GM04503 (cell line): ENCODE data around the gene PTPRK.

ENCODE experiments used
- DNase-seq: peaks from one replicate; pipeline ENCODE4 v3.0.0-alpha.2; 2012; ENCODE audit warnings: low read depth

The PTPRK gene

DNA sequence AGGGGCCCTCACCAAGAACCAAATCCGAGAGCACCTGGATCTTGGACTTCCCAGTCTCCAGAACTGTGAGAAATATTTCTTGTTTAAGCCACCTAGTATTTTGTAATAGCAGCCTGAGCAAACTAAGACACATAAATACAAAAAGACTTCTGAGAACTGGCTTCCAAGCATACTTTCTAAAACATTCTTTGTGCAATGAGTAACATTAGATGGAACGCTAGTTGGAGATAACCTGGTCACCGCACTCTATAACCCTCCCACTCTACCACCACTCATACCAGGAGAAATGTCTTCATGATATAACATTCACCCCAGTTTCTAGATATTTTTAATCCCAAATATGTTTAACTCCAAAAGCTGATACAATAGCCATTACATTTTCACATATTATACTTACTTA is 450.0 kb downstream of the PTPRK start:
- DNase-seq: no peak

DNA sequence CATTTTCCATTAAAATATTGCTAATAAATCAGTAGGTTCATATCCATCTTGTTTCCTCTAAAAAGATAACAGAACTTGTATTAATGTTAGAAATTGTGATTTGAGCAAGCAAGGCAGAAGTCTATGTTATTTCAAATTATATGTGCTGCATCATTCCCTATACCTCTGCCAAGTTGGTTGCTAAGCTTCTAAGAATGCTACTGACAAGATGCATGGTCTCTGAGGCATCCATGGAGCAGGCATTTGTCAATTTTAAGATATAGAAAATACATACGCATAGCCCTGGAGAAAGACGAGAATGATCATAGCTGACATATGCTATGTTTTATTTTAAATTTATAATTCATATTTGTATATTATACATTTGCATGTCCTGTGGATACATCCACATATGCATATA is 451.2 kb downstream of the PTPRK start:
- no peak for DNase-seq

DNA sequence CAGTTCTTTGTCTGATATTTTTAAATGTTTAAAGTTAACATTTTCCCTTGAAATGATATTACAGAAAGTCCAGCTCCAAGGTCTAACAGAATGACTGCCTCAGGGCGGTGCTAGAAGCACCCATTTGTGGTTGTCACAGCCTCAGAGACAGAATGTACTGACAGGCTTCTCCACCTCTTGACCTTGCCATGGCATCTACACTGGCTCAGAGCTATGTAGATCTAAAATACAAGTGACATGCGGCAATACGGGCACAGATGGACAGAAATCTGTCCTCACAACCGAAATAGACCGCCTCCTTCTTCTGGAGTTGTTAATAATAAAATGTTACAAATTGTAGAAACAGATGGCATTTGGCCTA is 452.3 kb downstream of the PTPRK start:
- DNase-seq: no peak

DNA sequence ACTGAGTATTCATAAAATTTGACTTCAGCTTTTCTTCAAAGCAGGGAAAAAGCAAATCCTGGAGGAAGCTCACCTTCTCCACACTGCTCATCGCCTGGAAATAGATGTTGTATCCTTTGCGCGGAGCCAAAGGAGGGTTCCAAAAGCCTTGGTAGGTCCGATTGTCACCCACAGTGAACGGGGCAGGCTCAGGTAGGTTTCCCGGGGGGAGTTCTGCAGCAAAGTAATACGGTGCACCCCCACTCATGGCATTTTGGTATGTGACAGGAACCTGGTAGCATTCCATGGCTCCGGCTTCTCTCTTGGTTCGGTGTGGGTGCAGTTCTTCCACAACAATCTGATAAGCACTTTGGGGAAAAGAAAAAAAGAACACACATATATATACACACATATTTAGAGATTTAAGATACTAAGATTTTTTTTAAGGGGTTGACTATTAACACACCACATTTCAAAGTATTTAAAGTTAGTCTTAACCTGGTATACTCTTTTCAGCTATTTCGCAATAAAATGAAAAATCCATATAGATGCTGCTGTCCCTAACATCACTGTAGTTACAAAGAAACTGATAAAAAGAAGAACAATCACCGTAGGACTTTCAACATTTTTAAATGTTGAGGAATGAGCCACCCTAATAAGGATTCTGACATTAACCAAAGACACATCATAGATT is 452.8 kb downstream of the PTPRK start:
- DNase-seq: no peak

DNA sequence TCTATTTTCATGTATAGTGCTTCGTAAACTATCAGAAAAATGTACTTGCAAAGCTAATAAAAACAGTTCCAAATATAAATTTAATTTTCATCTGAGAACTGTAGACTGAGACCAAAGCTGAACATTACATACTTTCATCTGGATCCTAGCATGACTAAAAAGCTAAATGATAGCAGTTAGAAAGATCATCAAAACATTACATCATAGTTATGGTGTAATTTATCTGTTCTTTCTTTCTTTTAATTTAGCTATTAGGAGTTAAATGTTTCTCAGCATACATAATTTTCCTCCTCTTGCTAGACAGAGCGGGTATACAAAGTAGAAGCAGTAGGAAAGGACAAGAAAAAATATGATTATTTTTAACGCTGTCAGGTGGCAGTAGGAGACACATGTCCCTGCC is 455.3 kb downstream of the PTPRK start:
- no peak for DNase-seq

DNA sequence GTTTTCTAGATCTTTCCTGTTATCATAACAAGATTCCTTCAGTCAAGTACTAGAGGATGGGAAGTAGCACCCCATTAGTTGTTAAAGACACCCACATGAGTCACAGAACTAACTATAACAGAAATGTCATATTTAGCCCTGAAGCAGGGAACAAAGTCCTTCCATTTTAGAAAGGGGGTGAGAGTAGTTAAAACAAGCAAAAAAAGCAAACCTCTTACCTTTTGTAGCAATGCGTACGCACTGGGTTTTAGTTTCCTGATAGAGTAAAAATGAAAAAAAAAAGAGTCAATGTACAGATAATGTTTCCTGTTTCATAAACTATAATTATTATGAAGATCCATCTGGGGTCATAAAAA is 455.9 kb downstream of the PTPRK start:
- no peak for DNase-seq

DNA sequence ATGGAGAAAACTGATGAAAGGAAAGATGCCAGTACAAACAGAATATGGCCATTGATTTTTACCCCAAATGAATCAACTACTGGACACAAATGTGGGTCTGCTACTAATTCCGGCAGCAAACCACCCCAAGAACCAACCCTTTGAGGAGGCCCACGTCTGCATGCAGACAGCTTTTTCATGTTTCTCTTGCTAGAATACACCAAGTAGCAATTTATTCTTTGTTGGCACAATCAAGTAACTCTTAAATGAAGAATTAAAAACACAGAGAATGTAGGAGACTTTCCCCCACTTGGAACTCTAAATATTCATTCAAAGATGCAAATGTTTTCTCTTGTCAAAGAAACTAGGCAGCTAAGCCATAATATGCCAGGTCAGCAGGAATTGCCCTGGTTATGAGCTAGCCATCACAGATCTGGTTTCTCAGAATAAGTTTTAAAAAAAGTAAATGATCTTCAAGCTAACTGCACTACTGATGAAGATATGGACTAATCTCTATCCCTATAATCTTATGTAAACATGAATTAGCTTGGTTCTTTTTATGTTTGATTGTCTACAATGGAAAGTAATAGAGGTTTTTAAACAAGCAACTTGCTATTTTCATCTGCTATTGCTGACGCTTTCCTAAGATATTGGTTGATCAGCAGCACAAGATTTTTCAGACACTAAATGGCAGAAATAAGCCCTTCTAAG is 456.4 kb downstream of the PTPRK start:
- DNase-seq: no peak

DNA sequence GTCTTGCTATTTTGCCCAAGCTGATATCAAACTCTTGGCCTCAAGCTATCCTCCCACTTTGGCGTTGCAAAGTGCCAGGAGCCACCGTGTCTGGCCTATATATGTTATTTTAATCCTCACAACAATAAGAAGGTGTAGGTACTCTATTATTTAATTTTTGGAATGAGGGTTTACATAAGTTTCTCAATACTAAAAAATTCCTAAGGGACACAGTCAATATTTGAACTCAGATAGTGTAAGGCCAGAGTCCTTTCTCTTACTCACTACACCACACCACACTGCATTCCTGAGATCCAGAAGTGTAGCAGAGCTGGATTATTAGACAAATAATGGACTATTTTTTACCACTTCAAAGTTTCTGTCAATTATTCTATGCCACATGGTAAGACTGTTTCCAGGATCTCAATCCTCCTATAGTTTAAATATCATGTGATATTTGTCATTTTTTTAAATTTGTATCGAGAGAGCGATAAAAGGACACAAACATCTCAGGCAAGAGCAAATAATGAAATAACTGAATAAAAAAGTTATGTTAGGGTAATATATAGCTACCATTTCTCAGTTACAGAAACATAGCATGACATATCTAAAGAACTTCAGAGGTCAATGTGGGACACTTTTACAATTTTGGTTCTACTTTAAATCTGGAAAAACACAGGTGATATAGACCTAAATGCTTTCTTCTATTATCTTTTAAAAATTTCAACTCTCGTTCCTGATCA is 457.4 kb downstream of the PTPRK start:
- no peak for DNase-seq

DNA sequence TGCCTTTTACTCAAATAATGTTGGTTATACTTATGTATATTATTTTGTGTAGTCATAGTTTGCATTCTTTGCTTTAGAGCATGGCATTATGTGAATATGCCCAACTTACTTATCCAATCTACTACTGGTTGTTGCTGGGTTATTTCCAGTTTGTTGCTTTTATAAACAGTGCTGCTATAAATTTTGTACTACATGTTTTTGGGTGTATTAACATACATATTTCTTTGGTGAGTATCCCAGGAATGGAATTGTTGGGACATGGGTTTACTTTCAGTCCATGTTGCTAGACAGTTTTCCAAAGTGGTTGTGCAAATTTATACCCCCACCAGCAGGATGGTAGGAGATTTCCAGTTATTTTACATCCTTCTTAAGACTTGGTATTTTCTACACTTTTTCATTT is 462.5 kb downstream of the PTPRK start:
- DNase-seq: peak; percentile 37

DNA sequence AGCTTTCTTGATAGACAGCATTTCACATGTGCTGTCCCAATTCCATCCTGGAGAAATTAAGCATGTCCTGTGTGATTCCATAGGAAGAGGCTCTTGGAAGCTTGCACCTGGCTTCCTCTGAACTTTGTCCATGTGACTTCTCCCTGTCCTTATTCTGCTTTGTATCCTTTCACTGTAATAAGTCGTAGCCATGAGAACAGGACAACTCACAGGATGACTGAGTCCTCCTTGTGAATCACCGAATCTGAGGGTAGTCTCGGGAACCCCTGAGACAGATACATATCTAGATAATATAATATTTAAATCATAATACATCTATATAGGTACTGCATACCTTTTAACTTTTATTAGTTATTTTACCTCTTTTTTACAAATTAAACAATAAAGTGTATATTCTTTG is 462.9 kb downstream of the PTPRK start:
- no peak for DNase-seq

DNA sequence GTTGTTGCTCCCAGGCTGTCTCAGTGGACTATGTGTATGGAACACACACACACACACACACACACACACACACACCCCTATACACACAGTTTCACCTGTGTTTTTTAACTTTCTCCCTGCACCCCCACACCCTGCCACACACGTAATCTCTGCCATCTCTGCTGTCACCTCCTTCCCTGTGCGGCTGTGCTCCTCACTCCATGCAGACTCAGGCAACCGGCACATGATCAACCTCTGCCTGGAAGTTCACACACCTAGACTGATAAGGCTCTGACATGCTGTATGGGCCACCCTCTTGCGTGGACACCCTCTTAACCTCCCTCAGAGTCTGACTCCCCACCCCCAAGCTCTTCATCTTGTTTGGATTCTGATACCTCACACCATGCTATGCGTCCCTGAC is 467.3 kb downstream of the PTPRK start:
- DNase-seq: no peak

DNA sequence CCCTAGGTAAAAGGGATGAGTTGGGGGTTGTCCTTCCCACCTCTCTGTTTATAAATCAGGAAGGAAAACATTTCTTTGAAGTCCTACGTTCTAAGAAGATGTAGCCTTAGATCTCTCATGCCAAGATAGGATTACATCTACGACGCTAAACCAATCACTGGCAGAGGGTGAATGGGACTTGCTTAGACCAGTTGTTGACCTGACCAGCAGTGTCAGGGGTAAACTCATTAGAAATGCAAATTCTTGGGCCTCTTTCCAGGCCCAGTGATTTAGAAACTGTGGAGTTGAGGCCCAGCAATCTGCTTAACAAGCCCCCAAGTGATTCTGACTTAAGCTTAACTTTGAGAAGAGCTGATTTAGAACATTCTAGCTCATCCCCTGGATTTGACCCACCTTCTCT is 472.4 kb downstream of the PTPRK start:
- no peak for DNase-seq

DNA sequence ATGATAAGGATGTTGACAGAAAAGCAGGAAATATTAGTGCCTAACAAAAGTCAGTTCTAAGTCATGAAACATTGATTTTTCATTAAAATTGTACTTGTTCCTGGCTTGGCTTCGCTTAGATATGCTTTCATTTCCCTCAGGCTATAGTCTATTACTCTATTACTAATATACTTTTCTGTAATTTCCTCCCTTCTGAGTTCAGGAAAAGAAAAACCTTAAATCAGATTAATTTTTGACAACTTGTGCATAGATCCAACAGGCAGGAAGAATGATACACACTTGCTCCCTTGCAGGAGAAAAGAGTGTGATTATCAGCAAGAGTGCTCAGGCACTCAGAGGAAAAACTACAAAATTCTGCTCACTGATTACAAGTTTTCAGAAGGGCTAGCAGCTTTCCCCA is 474.4 kb downstream of the PTPRK start:
- no peak for DNase-seq

DNA sequence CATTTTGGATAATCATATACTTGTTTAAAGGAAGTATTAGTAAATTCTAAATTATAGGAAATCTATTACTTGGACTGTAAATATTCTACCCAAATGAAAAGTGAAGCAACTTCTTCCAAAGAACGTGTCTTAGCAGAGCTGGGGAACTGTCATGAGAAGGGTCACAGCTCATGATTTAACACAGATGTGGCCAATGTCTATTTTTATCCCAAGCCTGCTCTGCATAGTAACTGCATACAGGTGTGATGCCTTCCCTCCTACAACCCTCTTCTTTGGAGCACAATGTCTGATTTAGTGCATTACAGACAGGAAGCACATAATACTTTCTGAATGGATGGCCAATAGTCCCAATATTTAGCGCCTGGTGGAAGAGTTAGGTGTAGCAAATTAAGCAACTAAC is 480.9 kb downstream of the PTPRK start:
- DNase-seq: no peak

DNA sequence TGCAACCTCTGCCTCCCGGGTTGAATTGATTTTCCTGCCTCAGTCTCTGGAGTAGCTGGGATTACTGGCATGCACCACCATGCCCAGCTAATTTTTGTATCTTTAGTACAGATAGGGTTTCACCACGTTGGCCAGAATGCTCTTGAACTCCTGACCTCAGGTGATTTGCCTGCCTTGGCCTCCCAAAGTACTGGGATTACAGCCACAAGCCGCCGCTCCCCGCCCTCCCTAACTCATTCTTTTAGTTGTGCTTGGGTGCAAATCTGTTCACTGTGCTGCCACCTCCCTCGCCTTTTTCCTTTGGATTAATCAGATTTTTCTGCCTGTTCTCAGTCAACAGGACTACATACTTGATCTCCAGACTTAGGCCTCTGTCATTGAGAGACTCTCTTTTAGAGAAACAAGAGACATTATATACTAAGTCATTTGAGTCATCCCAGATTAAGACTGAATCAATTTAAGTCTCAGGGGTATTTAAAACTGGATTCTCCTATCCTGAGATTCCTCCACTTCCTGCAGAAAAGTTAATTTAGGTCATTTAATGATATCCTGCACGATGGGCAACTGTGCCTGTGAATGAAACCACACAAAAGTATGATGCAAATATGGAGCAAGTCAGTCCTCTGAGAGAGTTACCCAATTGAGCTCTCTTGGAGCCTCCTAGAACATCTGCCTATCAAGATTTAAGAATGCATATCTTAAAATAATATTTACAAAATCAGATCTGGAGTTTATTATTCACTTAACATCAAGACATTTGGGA is 483.4 kb downstream of the PTPRK start:
- no peak for DNase-seq

DNA sequence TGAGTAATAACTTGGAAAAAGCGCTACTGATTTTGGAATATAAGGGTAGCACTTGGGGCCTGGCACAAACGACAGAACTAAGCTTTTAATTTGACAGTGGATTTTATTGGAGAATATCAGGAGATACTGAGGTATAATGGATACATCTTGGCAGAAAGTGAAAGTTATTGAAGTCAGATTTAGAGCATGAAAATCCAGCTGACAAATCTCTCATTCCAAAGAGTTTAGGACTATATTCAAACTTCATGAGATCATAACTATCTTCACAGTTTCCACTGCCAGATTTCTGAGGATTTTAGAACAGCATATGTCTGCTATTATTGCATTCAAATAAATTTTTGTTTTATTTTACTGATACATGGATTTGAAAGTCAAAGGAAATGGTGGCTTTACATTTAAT is 487.2 kb downstream of the PTPRK start:
- DNase-seq: no peak

DNA sequence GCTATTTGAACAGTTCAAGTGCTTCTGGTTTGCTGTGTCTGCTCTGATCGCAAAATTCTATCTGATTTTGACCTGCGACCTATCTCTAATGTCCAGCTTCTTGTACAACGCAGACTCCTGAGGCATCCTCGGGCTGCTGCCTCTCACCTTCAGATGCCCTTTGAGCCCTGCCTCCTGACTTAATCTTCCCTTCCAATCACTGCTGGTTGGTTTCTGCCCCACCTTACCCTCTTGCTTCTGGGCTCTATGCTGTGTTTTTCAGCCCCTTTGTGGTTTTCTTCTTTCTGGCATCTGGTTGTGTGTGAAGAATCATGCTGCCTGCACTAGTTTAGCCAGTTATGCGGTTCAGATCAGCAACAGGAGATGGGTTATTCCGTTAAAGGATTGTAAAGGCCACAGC is 488.4 kb downstream of the PTPRK start:
- DNase-seq: no peak

DNA sequence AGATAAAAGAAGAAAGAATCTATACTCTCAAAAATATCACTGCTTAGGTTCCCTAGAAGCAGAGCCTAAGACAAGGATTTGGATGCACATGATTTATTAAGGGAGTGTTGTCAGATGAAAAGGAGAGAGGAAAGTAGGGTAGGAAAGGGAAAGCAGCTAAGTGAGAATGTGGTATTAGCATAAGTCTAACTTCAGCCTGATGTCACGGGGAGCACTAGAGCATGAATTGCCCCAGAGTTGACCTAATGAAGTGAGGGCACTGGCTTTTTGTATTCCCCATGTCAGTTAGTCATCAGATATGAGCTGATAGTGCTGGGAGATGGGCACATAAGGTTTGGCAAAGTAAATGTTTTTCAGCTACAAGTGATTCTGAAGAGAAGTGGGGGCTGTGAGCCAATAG is 490.6 kb downstream of the PTPRK start:
- DNase-seq: no peak

DNA sequence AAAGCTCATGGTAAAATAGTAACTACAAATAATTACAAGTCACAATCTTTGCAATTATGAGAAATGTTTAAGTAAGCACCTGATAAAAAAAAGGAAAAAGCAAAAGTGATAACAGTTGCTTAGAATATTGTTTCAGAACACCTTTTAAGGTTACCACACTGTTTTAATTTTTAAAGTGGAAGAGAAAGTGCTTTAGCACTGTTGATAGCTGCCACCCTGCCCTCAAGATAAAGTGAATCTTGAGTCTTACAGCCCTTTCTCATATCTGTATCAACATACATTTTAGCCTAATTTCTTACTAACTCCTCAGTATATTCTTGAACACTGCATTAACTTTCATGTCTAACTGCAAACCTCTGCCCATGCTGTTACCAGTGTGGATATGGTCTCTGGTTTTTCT is 492.2 kb downstream of the PTPRK start:
- no peak for DNase-seq

DNA sequence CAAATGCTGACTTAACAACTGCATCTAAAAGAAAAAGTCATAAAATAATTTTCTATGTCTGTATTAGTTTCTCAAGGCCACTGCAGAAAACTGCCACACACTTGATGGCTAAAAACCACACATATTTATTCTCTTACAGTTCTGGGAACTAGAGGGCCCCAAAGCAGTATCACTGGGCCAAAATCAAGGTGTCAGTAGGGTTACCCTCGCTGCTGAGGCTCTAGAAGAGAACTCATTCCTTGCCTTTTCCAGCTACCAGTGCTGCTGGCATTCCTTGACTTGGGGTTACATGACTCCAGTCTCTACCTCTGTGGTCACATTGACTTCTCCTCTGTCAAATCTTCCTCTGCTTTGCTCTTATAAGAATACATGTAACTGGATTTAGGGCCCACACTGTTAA is 494.9 kb downstream of the PTPRK start:
- DNase-seq: no peak

DNA sequence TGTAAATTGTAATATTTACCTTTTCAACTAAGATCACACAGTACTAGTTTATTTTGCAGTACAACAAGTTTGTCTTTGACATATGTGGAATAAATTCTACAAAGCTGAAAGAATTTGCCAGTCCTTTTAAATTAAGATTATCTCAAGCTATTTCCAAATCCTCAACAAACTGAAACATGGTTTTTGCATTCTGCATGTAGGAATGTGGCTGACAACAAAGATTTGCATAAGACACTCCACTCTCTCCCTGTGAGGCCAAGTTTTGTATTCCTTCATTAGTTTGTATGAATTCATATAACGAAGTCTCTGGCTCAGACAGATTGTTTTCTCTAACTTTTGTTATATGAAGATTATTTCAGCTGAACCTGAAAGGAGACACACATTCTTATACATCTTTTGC is 495.4 kb downstream of the PTPRK start:
- no peak for DNase-seq

DNA sequence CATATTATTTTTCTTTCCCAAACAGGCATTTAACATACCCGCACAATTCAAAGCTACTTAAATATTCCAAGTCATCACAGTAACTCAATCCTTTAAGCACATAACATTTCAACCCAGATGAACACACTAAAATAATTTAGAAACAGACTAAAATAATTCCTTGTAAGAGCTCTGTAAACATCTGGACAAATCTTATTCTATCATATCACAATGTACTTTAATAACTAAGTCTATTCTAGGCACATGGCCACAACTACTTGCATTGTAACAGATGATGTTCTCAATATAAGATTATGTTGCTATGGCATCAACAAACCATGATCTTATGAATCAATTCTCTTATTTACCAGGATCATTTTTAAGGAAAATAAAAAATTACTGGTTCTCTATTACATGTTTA is 496.4 kb downstream of the PTPRK start:
- no peak for DNase-seq

DNA sequence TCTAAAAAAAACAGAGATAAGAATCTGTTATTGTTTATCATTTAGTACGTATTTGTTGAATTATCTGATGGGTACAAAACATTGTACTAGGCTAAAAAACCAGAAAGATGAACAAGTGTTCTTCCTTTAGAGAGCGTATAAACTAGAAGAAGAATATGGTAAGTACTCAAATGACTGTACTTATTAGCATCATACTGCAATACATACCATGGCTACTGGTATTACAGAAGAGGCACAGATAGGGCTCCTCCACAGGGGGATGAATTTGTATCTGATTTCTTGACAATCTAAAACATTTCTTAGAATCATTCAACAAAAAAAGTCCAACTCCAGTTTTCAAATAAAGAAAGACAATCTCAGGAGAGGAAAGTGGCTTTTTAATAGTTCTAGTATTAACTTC is 501.6 kb downstream of the PTPRK start:
- DNase-seq: no peak
